ENCODE data around the gene PTPRH.
A peak's percentile ranks its signal among the peaks of the same experiment; 100 is the strongest.

PTPRH gene

GRCh38 chr19:55245236-55245904, 36.1 kb upstream of the PTPRH start:
- Histone ChIP-seq H3K9me3 (ENCODE audit: control extremely low read depth in 1 of 5, control insufficient read depth in 4 of 5, insufficient read depth in 2 of 5, low read depth in 1 of 5, low read length in 4 of 5) (no peaks in the 10 kb centered on the region), H3K4me3 (ENCODE audit: control insufficient read depth in 1 of 7, extremely low read depth in 1 of 7, insufficient read depth in 4 of 7, low read depth in 2 of 7, low read length in 6 of 7) (no peak overlapping the region), H3K4me1 (ENCODE audit: control extremely low read depth in 1 of 4, control insufficient read depth in 4 of 4, insufficient read depth in 4 of 4, low read length in 3 of 4) (peaks cover 0 to 40% (median 35%) of the 10 kb centered on the region in 4 experiments), H3K27me3 (replicated peaks in 2 of 5; ENCODE audit: control insufficient read depth in 4 of 5, insufficient read depth in 5 of 5, low read length in 4 of 5) (no peaks in the 10 kb centered on the region), H3K27ac (ENCODE audit: insufficient read depth in 1 of 2, low read depth in 1 of 2, low read length in 2 of 2, poor library complexity in 1 of 2, severe bottlenecking in 2 of 2) (peak overlapping the region in 1 of 2 experiments; percentile 38), H3K36me3 (ENCODE audit: control insufficient read depth in 4 of 4, insufficient read depth in 4 of 4, low read length in 3 of 4) (peaks cover 15 to 89% (median 59%) of the 10 kb centered on the region in 4 experiments)
- no peak for DNase-seq
- ChIA-PET POLR2A (interaction anchor here (0.8 kb wide), 1 partner anchor 14 kb away, joined by 4 read pairs; the partner anchor contains the start of gene PPP6R1), CTCF (interaction anchor here (1.0 to 1.7 kb wide), 3 partner anchors 9 to 143 kb away, joined by 3 to 4 read pairs (median 4); no protein-coding TSS in a partner anchor)
- over 99% methylated on average over 15 of the region's 23 CpGs for WGBS (ENCODE audit: insufficient coverage)

GRCh38 chr19:55244004-55244680, 34.8 kb upstream of the PTPRH start:
- H3K4me1 ChIP-seq (ENCODE audit: control extremely low read depth in 1 of 4, control insufficient read depth in 4 of 4, insufficient read depth in 4 of 4, low read length in 3 of 4), result peaks cover 0 to 28% (median 25%) of the 10 kb centered on the region in 4 experiments
- POLR2A ChIA-PET, result no interaction called here
- H3K36me3 ChIP-seq (ENCODE audit: control insufficient read depth in 4 of 4, insufficient read depth in 4 of 4, low read length in 3 of 4), result peaks cover 18 to 94% (median 67%) of the 10 kb centered on the region in 4 experiments
- no peak overlapping the region for H3K4me3 ChIP-seq (ENCODE audit: control insufficient read depth in 1 of 7, extremely low read depth in 1 of 7, insufficient read depth in 4 of 7, low read depth in 2 of 7, low read length in 6 of 7)
- WGBS (ENCODE audit: insufficient coverage), result 97% methylated on average over 11 of the region's 12 CpGs
- no peaks in the 10 kb centered on the region for H3K27me3 ChIP-seq (replicated peaks in 2 of 5; ENCODE audit: control insufficient read depth in 4 of 5, insufficient read depth in 5 of 5, low read length in 4 of 5)
- H3K27ac ChIP-seq (ENCODE audit: insufficient read depth in 1 of 2, low read depth in 1 of 2, low read length in 2 of 2, poor library complexity in 1 of 2, severe bottlenecking in 2 of 2), result peak overlapping the region in 1 of 2 experiments; percentile 43
- CTCF ChIA-PET, result interaction anchor here (1.0 to 1.6 kb wide), 2 partner anchors 9 to 43 kb away, joined by 3 to 5 read pairs; no protein-coding TSS in a partner anchor
- H3K9me3 ChIP-seq (ENCODE audit: control extremely low read depth in 1 of 5, control insufficient read depth in 4 of 5, insufficient read depth in 2 of 5, low read depth in 1 of 5, low read length in 4 of 5), result no peaks in the 10 kb centered on the region
- no peak for DNase-seq

GRCh38 chr19:55242517-55242916, 33.2 kb upstream of the PTPRH start:
- no peak for DNase-seq
- POLR2A ChIA-PET, result interaction anchor here (0.6 kb wide), 1 partner anchor 41 kb away, joined by 3 read pairs; no protein-coding TSS in a partner anchor
- Histone ChIP-seq H3K27ac (ENCODE audit: insufficient read depth in 1 of 2, low read depth in 1 of 2, low read length in 2 of 2, poor library complexity in 1 of 2, severe bottlenecking in 2 of 2) (no peak overlapping the region), H3K4me1 (ENCODE audit: control extremely low read depth in 1 of 4, control insufficient read depth in 4 of 4, insufficient read depth in 4 of 4, low read length in 3 of 4) (peaks cover 0 to 12% (median 8%) of the 10 kb centered on the region in 4 experiments), H3K9me3 (ENCODE audit: control extremely low read depth in 1 of 5, control insufficient read depth in 4 of 5, insufficient read depth in 2 of 5, low read depth in 1 of 5, low read length in 4 of 5) (no peaks in the 10 kb centered on the region), H3K27me3 (replicated peaks in 2 of 5; ENCODE audit: control insufficient read depth in 4 of 5, insufficient read depth in 5 of 5, low read length in 4 of 5) (no peaks in the 10 kb centered on the region), H3K36me3 (ENCODE audit: control insufficient read depth in 4 of 4, insufficient read depth in 4 of 4, low read length in 3 of 4) (peaks cover 25 to 94% (median 75%) of the 10 kb centered on the region in 4 experiments), H3K4me3 (ENCODE audit: control insufficient read depth in 1 of 7, extremely low read depth in 1 of 7, insufficient read depth in 4 of 7, low read depth in 2 of 7, low read length in 6 of 7) (no peak overlapping the region)
- CTCF ChIA-PET, result interaction anchor here (0.7 to 1.7 kb wide), 2 partner anchors 11 to 13 kb away, joined by 3 to 4 read pairs; no protein-coding TSS in a partner anchor
- WGBS (ENCODE audit: insufficient coverage), result 99% methylated on average over 5 of the region's 7 CpGs

GRCh38 chr19:55241935-55242464, 32.7 kb upstream of the PTPRH start:
- no peak for DNase-seq
- Histone ChIP-seq H3K9me3 (ENCODE audit: control extremely low read depth in 1 of 5, control insufficient read depth in 4 of 5, insufficient read depth in 2 of 5, low read depth in 1 of 5, low read length in 4 of 5) (no peaks in the 10 kb centered on the region), H3K27me3 (replicated peaks in 2 of 5; ENCODE audit: control insufficient read depth in 4 of 5, insufficient read depth in 5 of 5, low read length in 4 of 5) (no peaks in the 10 kb centered on the region), H3K4me1 (ENCODE audit: control extremely low read depth in 1 of 4, control insufficient read depth in 4 of 4, insufficient read depth in 4 of 4, low read length in 3 of 4) (peaks cover 0 to 7% (median 3%) of the 10 kb centered on the region in 4 experiments), H3K4me3 (ENCODE audit: control insufficient read depth in 1 of 7, extremely low read depth in 1 of 7, insufficient read depth in 4 of 7, low read depth in 2 of 7, low read length in 6 of 7) (no peak overlapping the region), H3K27ac (ENCODE audit: insufficient read depth in 1 of 2, low read depth in 1 of 2, low read length in 2 of 2, poor library complexity in 1 of 2, severe bottlenecking in 2 of 2) (no peak overlapping the region), H3K36me3 (ENCODE audit: control insufficient read depth in 4 of 4, insufficient read depth in 4 of 4, low read length in 3 of 4) (peaks cover 29 to 96% (median 77%) of the 10 kb centered on the region in 4 experiments)
- POLR2A ChIA-PET, result interaction anchor here (0.6 to 0.9 kb wide), 3 partner anchors 12 to 1014 kb away, joined by 3 read pairs; no protein-coding TSS in a partner anchor
- WGBS (ENCODE audit: insufficient coverage), result 97% methylated on average over 14 of the region's 16 CpGs
- CTCF ChIA-PET, result interaction anchor here (1.7 kb wide), 1 partner anchor 10 kb away, joined by 4 read pairs; no protein-coding TSS in a partner anchor

GRCh38 chr19:55241143-55241934, 32.0 kb upstream of the PTPRH start:
- WGBS (ENCODE audit: insufficient coverage), result 96% methylated on average over 31 of the region's 37 CpGs
- no peak for DNase-seq
- Histone ChIP-seq H3K9me3 (ENCODE audit: control extremely low read depth in 1 of 5, control insufficient read depth in 4 of 5, insufficient read depth in 2 of 5, low read depth in 1 of 5, low read length in 4 of 5) (no peaks in the 10 kb centered on the region), H3K4me3 (ENCODE audit: control insufficient read depth in 1 of 7, extremely low read depth in 1 of 7, insufficient read depth in 4 of 7, low read depth in 2 of 7, low read length in 6 of 7) (no peak overlapping the region), H3K4me1 (ENCODE audit: control extremely low read depth in 1 of 4, control insufficient read depth in 4 of 4, insufficient read depth in 4 of 4, low read length in 3 of 4) (no peaks in the 10 kb centered on the region), H3K27ac (ENCODE audit: insufficient read depth in 1 of 2, low read depth in 1 of 2, low read length in 2 of 2, poor library complexity in 1 of 2, severe bottlenecking in 2 of 2) (no peak overlapping the region), H3K27me3 (replicated peaks in 2 of 5; ENCODE audit: control insufficient read depth in 4 of 5, insufficient read depth in 5 of 5, low read length in 4 of 5) (no peaks in the 10 kb centered on the region), H3K36me3 (ENCODE audit: control insufficient read depth in 4 of 4, insufficient read depth in 4 of 4, low read length in 3 of 4) (peaks cover 30 to 96% (median 77%) of the 10 kb centered on the region in 4 experiments)
- POLR2A ChIA-PET, result interaction anchor here (0.6 to 0.9 kb wide), 3 partner anchors 9 to 1014 kb away, joined by 3 to 4 read pairs (median 3); no protein-coding TSS in a partner anchor
- CTCF ChIA-PET, result interaction anchor here (1.7 kb wide), 1 partner anchor 10 kb away, joined by 4 read pairs; no protein-coding TSS in a partner anchor

GRCh38 chr19:55240713-55241020, 31.4 kb upstream of the PTPRH start:
- WGBS (ENCODE audit: insufficient coverage), result 87% methylated on average over 3 of the region's 6 CpGs
- H3K9me3 ChIP-seq (ENCODE audit: control extremely low read depth in 1 of 5, control insufficient read depth in 4 of 5, insufficient read depth in 2 of 5, low read depth in 1 of 5, low read length in 4 of 5), result no peaks in the 10 kb centered on the region
- no peaks in the 10 kb centered on the region for H3K27me3 ChIP-seq (replicated peaks in 2 of 5; ENCODE audit: control insufficient read depth in 4 of 5, insufficient read depth in 5 of 5, low read length in 4 of 5)
- H3K36me3 ChIP-seq (ENCODE audit: control insufficient read depth in 4 of 4, insufficient read depth in 4 of 4, low read length in 3 of 4), result peaks cover 28 to 97% (median 77%) of the 10 kb centered on the region in 4 experiments
- no peak overlapping the region for H3K27ac ChIP-seq (ENCODE audit: insufficient read depth in 1 of 2, low read depth in 1 of 2, low read length in 2 of 2, poor library complexity in 1 of 2, severe bottlenecking in 2 of 2)
- POLR2A ChIA-PET, result interaction anchor here (0.6 to 0.8 kb wide), 2 partner anchors 9 to 14 kb away, joined by 3 to 4 read pairs; no protein-coding TSS in a partner anchor
- no peak overlapping the region for H3K4me3 ChIP-seq (ENCODE audit: control insufficient read depth in 1 of 7, extremely low read depth in 1 of 7, insufficient read depth in 4 of 7, low read depth in 2 of 7, low read length in 6 of 7)
- CTCF ChIA-PET, result no interaction called here
- H3K4me1 ChIP-seq (ENCODE audit: control extremely low read depth in 1 of 4, control insufficient read depth in 4 of 4, insufficient read depth in 4 of 4, low read length in 3 of 4), result no peaks in the 10 kb centered on the region
- DNase-seq, result no peak
